ENCODE measurements around the gene RNF39. TPM values are rescaled to one million over a fixed set of nuclear protein-coding genes. Genes with fewer than 3 reads are reported as not detected.

The RNF39 gene
- polyA plus RNA-seq, 1 donor from 2014 or later: not detected

DNA sequence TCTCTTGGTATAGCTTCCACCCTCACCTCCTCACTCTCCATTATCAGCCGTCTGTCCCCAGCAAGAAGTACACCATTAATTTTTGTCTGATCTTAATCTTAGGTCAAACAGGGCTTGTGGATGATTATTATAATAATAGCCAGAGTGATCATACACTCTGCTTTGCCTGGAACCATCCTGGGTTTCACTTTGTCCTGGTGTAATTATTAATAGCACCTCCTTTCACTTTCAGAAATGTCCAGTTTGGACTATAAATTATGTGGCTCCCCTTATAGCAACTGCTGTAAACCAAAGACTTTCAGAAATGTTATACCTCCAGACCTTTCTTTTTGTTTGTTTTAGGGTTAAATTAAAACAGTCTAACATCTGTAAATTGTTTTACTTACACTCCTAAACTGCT lies 38.3 kb upstream of the RNF39 start:
- no peaks in the 10 kb centered on the region for H3K9me3 ChIP-seq (ENCODE audit: low read length)
- H2AFZ ChIP-seq (ENCODE audit: low read depth, low read length): no peak overlapping the region
- no peak overlapping the region for H3K4me3 ChIP-seq (ENCODE audit: low read length)
- TF ChIP-seq, protein P1, sequence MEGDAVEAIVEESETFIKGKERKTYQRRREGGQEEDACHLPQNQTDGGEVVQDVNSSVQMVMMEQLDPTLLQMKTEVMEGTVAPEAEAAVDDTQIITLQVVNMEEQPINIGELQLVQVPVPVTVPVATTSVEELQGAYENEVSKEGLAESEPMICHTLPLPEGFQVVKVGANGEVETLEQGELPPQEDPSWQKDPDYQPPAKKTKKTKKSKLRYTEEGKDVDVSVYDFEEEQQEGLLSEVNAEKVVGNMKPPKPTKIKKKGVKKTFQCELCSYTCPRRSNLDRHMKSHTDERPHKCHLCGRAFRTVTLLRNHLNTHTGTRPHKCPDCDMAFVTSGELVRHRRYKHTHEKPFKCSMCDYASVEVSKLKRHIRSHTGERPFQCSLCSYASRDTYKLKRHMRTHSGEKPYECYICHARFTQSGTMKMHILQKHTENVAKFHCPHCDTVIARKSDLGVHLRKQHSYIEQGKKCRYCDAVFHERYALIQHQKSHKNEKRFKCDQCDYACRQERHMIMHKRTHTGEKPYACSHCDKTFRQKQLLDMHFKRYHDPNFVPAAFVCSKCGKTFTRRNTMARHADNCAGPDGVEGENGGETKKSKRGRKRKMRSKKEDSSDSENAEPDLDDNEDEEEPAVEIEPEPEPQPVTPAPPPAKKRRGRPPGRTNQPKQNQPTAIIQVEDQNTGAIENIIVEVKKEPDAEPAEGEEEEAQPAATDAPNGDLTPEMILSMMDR (IDR thresholded peaks at IDR 0.05; ENCODE audit: poor library complexity, severe bottlenecking): no peak
- TF ChIP-seq, protein P2, sequence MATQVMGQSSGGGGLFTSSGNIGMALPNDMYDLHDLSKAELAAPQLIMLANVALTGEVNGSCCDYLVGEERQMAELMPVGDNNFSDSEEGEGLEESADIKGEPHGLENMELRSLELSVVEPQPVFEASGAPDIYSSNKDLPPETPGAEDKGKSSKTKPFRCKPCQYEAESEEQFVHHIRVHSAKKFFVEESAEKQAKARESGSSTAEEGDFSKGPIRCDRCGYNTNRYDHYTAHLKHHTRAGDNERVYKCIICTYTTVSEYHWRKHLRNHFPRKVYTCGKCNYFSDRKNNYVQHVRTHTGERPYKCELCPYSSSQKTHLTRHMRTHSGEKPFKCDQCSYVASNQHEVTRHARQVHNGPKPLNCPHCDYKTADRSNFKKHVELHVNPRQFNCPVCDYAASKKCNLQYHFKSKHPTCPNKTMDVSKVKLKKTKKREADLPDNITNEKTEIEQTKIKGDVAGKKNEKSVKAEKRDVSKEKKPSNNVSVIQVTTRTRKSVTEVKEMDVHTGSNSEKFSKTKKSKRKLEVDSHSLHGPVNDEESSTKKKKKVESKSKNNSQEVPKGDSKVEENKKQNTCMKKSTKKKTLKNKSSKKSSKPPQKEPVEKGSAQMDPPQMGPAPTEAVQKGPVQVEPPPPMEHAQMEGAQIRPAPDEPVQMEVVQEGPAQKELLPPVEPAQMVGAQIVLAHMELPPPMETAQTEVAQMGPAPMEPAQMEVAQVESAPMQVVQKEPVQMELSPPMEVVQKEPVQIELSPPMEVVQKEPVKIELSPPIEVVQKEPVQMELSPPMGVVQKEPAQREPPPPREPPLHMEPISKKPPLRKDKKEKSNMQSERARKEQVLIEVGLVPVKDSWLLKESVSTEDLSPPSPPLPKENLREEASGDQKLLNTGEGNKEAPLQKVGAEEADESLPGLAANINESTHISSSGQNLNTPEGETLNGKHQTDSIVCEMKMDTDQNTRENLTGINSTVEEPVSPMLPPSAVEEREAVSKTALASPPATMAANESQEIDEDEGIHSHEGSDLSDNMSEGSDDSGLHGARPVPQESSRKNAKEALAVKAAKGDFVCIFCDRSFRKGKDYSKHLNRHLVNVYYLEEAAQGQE (IDR thresholded peaks at IDR 0.05; ENCODE audit: borderline replicate concordance): no peak
- no peak for TF ChIP-seq EZH2 (IDR thresholded peaks at IDR 0.05; ENCODE audit: borderline replicate concordance, insufficient read depth, low read length, poor library complexity, severe bottlenecking)
- TF ChIP-seq RAD21 (conservative IDR thresholded peaks at IDR 0.05): no peak
- no peak for TF ChIP-seq SMC3 (conservative IDR thresholded peaks at IDR 0.05; ENCODE audit: poor library complexity)
- no peaks in the 10 kb centered on the region for H3K79me2 ChIP-seq (replicated peaks; ENCODE audit: insufficient read depth, low read length)
- no peak overlapping the region for H3K27ac ChIP-seq (ENCODE audit: low read length)
- H3K27me3 ChIP-seq (ENCODE audit: insufficient read depth, low read depth, low read length): peaks cover 21% of the 10 kb centered on the region
- H3K4me2 ChIP-seq (ENCODE audit: low read length): no peak overlapping the region
- H3K36me3 ChIP-seq (ENCODE audit: insufficient read depth, low read length): no peaks in the 10 kb centered on the region
- no peak overlapping the region for H3K9ac ChIP-seq (ENCODE audit: low read length)
- H4K20me1 ChIP-seq (ENCODE audit: insufficient read depth): no peaks in the 10 kb centered on the region
- H3F3A ChIP-seq (ENCODE audit: insufficient read depth, low read length, poor library complexity, severe bottlenecking): no peaks in the 10 kb centered on the region
- no peaks in the 10 kb centered on the region for H3K9me2 ChIP-seq (ENCODE audit: insufficient read depth, low read length)

DNA sequence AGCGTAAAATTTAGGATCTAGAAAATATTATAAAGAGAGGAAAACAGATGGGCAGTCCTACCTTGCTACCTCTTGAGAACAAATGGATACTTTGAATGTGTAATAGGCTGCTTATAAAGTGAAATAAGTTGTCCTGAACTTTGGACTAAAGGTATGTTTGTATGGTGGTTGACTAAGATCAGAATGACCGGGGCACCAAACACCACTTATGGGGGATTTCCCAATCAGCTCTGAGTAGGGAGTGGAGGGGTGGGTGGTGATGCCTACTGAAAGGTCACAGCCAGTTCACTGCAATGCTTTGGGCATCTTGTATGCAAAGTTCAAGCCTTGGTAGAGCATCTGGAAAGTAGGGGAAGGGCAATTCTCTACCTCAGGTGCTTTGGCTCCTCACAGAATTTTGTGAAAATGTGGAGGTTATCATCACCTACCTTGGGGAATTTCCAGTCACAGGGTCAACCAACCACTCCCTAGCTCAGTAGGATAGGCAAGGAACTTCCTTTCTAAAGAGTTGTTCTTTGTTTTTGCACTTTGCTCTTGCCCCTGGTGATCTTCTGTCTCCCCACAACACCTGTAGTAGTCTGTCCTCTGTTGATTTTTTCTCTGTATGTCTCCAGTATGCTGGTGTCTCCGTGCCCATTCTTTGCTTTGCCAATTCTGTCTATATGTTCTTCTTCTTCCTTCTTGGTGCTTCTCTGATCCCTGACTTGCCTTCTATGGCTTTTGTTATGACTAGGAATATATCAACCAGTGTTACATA lies 37.6 kb upstream of the RNF39 start, which contains the start of gene TRIM31:
Gene TRIM31, minus strand, starts transcription at position 88 of the 757 bp plus-strand sequence. CDS start 285 bp downstream, outside the sequence.
- H3K79me2 ChIP-seq (replicated peaks; ENCODE audit: insufficient read depth, low read length): no peaks in the 10 kb centered on the region
- no peaks in the 10 kb centered on the region for H4K20me1 ChIP-seq (ENCODE audit: insufficient read depth)
- no peak within 1 kb of the TSS for H3K4me3 ChIP-seq (ENCODE audit: low read length)
- no peaks in the 10 kb centered on the region for H3F3A ChIP-seq (ENCODE audit: insufficient read depth, low read length, poor library complexity, severe bottlenecking)
- H3K27ac ChIP-seq (ENCODE audit: low read length): no peak within 1 kb of the TSS
- no peak for TF ChIP-seq MXI1 (conservative IDR thresholded peaks at IDR 0.05; ENCODE audit: poor library complexity, severe bottlenecking)
- TF ChIP-seq POLR2AphosphoS5 (IDR thresholded peaks at IDR 0.05): no peak
- no peak for TF ChIP-seq EP300 (conservative IDR thresholded peaks at IDR 0.05; ENCODE audit: poor library complexity, severe bottlenecking)
- TF ChIP-seq TAF1 (IDR thresholded peaks at IDR 0.05; ENCODE audit: low read depth): no peak
- TF ChIP-seq, protein P2 (IDR thresholded peaks at IDR 0.05; ENCODE audit: borderline replicate concordance): no peak
- TF ChIP-seq RAD21 (conservative IDR thresholded peaks at IDR 0.05): no peak
- TF ChIP-seq EZH2 (IDR thresholded peaks at IDR 0.05; ENCODE audit: borderline replicate concordance, insufficient read depth, low read length, poor library complexity, severe bottlenecking): no peak
- TF ChIP-seq, protein P1 (IDR thresholded peaks at IDR 0.05; ENCODE audit: poor library complexity, severe bottlenecking): no peak
- TF ChIP-seq SMC3 (conservative IDR thresholded peaks at IDR 0.05; ENCODE audit: poor library complexity): no peak
- H2AFZ ChIP-seq (ENCODE audit: low read depth, low read length): no peak within 1 kb of the TSS
- no peaks in the 10 kb centered on the region for H3K9me2 ChIP-seq (ENCODE audit: insufficient read depth, low read length)
- H3K27me3 ChIP-seq (ENCODE audit: insufficient read depth, low read depth, low read length): peaks cover 26% of the 10 kb centered on the region
- no peaks in the 10 kb centered on the region for H3K9me3 ChIP-seq (ENCODE audit: low read length)
- no peaks in the 10 kb centered on the region for H3K36me3 ChIP-seq (ENCODE audit: insufficient read depth, low read length)
- no peak within 1 kb of the TSS for H3K4me2 ChIP-seq (ENCODE audit: low read length)
- H3K9ac ChIP-seq (ENCODE audit: low read length): no peak within 1 kb of the TSS
